HCT116 (cell line): ENCODE measurements around the gene NMNAT3.

ENCODE experiments used
- CBX3 ChIP-seq: IDR thresholded peaks from 2 replicates; pipeline ENCODE4 v1.6.1; 2012; ENCODE audit warnings: low read depth
- EZH2 ChIP-seq: fragments of 200-600 bp; sonication (generic); IDR thresholded peaks from 2 replicates; pipeline ENCODE4 v1.6.1; 2017; ENCODE audit warnings: antibody characterized with exemption, mixed run types
- POLR2A ChIP-seq: IDR thresholded peaks from 2 replicates; pipeline ENCODE4 v1.7.0; 2011; ENCODE audit warnings: borderline replicate concordance; ENCODE audit not compliant: insufficient read depth, insufficient read length; ENCODE audit errors: extremely low read depth
- POLR2AphosphoS5 ChIP-seq: IDR thresholded peaks from 2 replicates; pipeline ENCODE4 v1.6.1; 2011; ENCODE audit warnings: mild to moderate bottlenecking, low read depth, low read length, moderate library complexity
- RAD21 ChIP-seq: IDR thresholded peaks from 2 replicates; pipeline ENCODE4 v1.6.1; 2012; ENCODE audit warnings: low read depth, mild to moderate bottlenecking
- SIN3A ChIP-seq: IDR thresholded peaks from 2 replicates; pipeline ENCODE4 v1.6.1; 2012; ENCODE audit warnings: low read depth
- TF ChIP-seq, protein P1 (sequence below), 3 experiments: fragments of 200-600 bp in 1 of 3; sonication (generic) in 1 of 3; IDR thresholded peaks in 2 of 3; conservative IDR thresholded peaks in 1 of 3; 2 replicates each; pipeline ENCODE4 v1.5.1; 2012 to 2017; ENCODE audit warnings: low read depth in 2 of 3, low read length in 2 of 3, antibody characterized with exemption in 1 of 3, borderline replicate concordance in 1 of 3, control low read depth in 1 of 3, mild to moderate bottlenecking in 1 of 3, mixed read lengths in 1 of 3, mixed run types in 1 of 3, moderate library complexity in 1 of 3; ENCODE audit not compliant: insufficient read depth in 1 of 3
- TF ChIP-seq, protein P2 (sequence below): IDR thresholded peaks from 2 replicates; pipeline ENCODE4 v1.6.1; 2011; ENCODE audit warnings: mild to moderate bottlenecking, low read length, moderate library complexity; ENCODE audit not compliant: insufficient replicate concordance; ENCODE audit errors: extremely low read depth
- TF ChIP-seq, protein P3 (sequence below): IDR thresholded peaks from 2 replicates; pipeline ENCODE4 v1.6.1; 2012; ENCODE audit warnings: low read depth

DNA sequence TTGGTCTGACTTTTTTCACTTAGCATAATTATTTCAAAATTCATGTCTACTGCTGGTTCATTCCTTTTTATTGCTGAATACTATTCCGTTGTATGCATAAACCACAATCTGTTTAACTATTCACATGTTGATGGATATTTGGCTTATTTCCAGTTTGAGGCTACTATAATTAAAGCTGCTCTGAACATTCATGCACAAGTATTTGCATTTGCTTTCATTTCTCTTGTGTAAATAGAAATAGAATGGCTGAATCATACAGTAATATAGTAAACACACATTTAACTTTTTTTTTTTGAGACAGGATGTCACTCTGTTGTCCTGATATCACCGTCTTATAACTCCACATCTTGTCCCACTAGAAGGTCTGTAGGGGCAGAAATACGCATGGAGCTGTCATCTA, 57.3 kb downstream of the NMNAT3 start:
- TF ChIP-seq EZH2: no peak
- TF ChIP-seq POLR2AphosphoS5: no peak
- TF ChIP-seq POLR2A: no peak
- TF ChIP-seq CBX3: no peak
- TF ChIP-seq, protein P1, sequence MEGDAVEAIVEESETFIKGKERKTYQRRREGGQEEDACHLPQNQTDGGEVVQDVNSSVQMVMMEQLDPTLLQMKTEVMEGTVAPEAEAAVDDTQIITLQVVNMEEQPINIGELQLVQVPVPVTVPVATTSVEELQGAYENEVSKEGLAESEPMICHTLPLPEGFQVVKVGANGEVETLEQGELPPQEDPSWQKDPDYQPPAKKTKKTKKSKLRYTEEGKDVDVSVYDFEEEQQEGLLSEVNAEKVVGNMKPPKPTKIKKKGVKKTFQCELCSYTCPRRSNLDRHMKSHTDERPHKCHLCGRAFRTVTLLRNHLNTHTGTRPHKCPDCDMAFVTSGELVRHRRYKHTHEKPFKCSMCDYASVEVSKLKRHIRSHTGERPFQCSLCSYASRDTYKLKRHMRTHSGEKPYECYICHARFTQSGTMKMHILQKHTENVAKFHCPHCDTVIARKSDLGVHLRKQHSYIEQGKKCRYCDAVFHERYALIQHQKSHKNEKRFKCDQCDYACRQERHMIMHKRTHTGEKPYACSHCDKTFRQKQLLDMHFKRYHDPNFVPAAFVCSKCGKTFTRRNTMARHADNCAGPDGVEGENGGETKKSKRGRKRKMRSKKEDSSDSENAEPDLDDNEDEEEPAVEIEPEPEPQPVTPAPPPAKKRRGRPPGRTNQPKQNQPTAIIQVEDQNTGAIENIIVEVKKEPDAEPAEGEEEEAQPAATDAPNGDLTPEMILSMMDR (IDR thresholded peaks at IDR 0.05 in 2 of 3, conservative IDR thresholded peaks at IDR 0.05 in 1 of 3; ENCODE audit: borderline replicate concordance in 1 of 3, insufficient read depth in 1 of 3, low read depth in 2 of 3, low read length in 2 of 3): no peak
- TF ChIP-seq, protein P2, sequence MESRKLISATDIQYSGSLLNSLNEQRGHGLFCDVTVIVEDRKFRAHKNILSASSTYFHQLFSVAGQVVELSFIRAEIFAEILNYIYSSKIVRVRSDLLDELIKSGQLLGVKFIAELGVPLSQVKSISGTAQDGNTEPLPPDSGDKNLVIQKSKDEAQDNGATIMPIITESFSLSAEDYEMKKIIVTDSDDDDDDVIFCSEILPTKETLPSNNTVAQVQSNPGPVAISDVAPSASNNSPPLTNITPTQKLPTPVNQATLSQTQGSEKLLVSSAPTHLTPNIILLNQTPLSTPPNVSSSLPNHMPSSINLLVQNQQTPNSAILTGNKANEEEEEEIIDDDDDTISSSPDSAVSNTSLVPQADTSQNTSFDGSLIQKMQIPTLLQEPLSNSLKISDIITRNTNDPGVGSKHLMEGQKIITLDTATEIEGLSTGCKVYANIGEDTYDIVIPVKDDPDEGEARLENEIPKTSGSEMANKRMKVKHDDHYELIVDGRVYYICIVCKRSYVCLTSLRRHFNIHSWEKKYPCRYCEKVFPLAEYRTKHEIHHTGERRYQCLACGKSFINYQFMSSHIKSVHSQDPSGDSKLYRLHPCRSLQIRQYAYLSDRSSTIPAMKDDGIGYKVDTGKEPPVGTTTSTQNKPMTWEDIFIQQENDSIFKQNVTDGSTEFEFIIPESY: no peak
- TF ChIP-seq, protein P3, sequence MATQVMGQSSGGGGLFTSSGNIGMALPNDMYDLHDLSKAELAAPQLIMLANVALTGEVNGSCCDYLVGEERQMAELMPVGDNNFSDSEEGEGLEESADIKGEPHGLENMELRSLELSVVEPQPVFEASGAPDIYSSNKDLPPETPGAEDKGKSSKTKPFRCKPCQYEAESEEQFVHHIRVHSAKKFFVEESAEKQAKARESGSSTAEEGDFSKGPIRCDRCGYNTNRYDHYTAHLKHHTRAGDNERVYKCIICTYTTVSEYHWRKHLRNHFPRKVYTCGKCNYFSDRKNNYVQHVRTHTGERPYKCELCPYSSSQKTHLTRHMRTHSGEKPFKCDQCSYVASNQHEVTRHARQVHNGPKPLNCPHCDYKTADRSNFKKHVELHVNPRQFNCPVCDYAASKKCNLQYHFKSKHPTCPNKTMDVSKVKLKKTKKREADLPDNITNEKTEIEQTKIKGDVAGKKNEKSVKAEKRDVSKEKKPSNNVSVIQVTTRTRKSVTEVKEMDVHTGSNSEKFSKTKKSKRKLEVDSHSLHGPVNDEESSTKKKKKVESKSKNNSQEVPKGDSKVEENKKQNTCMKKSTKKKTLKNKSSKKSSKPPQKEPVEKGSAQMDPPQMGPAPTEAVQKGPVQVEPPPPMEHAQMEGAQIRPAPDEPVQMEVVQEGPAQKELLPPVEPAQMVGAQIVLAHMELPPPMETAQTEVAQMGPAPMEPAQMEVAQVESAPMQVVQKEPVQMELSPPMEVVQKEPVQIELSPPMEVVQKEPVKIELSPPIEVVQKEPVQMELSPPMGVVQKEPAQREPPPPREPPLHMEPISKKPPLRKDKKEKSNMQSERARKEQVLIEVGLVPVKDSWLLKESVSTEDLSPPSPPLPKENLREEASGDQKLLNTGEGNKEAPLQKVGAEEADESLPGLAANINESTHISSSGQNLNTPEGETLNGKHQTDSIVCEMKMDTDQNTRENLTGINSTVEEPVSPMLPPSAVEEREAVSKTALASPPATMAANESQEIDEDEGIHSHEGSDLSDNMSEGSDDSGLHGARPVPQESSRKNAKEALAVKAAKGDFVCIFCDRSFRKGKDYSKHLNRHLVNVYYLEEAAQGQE: no peak
- TF ChIP-seq SIN3A: no peak
- no peak for TF ChIP-seq RAD21
